ENCODE measurements around the gene TRIM24. TPM values are rescaled to one million over a fixed set of nuclear protein-coding genes. Genes with fewer than 3 reads are reported as not detected.

The TRIM24 gene
- total and polyA plus RNA-seq, 4 donors: 7.0 to 33.0 (median 17.4) TPM

GRCh38 chr7:138513344-138513871 is 53.3 kb downstream of the TRIM24 start:
- no peak for ATAC-seq (ENCODE audit: insufficient read depth, low FRiP score)
- Histone ChIP-seq H3K4me1 (ENCODE audit: control insufficient read depth in 5 of 5, insufficient read depth in 5 of 5, low read length in 5 of 5) (peaks cover 0 to 6% (median 0%) of the 10 kb centered on the region in 5 donors), H3K4me3 (no peak overlapping the region), H3K9ac (ENCODE audit: insufficient read depth in 1 of 2, low read length in 2 of 2) (no peak overlapping the region), H3K36me3 (ENCODE audit: control insufficient read depth in 4 of 4, insufficient read depth in 4 of 4, low read length in 4 of 4) (peaks cover 2 to 15% (median 7%) of the 10 kb centered on the region in 4 donors), H3K27ac (ENCODE audit: low read depth in 1 of 2, low read length in 1 of 2) (no peak overlapping the region), H3K9me3 (ENCODE audit: control insufficient read depth in 4 of 4, insufficient read depth in 3 of 4, low read length in 3 of 4) (peaks cover 0 to 3% (median under 1%) of the 10 kb centered on the region in 4 donors), H3K27me3 (ENCODE audit: control insufficient read depth in 3 of 3, insufficient read depth in 3 of 3, low read length in 2 of 3) (no peaks in the 10 kb centered on the region)
- DNase-seq: no peak
- TF ChIP-seq CTCF (IDR thresholded peaks at IDR 0.05; ENCODE audit: control extremely low read depth, extremely low read depth): no peak
- 94% methylated on average over 4 of the region's 4 CpGs for WGBS, 2 donors

- H3K9me3 ChIP-seq (ENCODE audit: control insufficient read depth in 4 of 4, insufficient read depth in 3 of 4, low read length in 3 of 4): peaks cover 0 to 3% (median under 1%) of the 10 kb centered on the region in 4 donors
Observed at GRCh38 chr7:138514044-138514443, 54.0 kb downstream of the TRIM24 start.

GRCh38 chr7:138515001-138515528 is 55.0 kb downstream of the TRIM24 start:
- H3K36me3 ChIP-seq (ENCODE audit: control insufficient read depth in 4 of 4, insufficient read depth in 4 of 4, low read length in 4 of 4): peaks cover 8 to 19% (median 14%) of the 10 kb centered on the region in 4 donors
- no peak for TF ChIP-seq CTCF (IDR thresholded peaks at IDR 0.05; ENCODE audit: control extremely low read depth, extremely low read depth)
- WGBS, 2 donors: 62 to 76% methylated on average over 7 of the region's 7 CpGs

More at GRCh38 chr7:138514044-138514443, 54.0 kb downstream of the TRIM24 start:
- TF ChIP-seq CTCF (IDR thresholded peaks at IDR 0.05; ENCODE audit: control extremely low read depth, extremely low read depth): no peak
- Histone ChIP-seq H3K36me3 (ENCODE audit: control insufficient read depth in 4 of 4, insufficient read depth in 4 of 4, low read length in 4 of 4) (peaks cover 3 to 15% (median 7%) of the 10 kb centered on the region in 4 donors), H3K27me3 (ENCODE audit: control insufficient read depth in 3 of 3, insufficient read depth in 3 of 3, low read length in 2 of 3) (no peaks in the 10 kb centered on the region), H3K27ac (ENCODE audit: low read depth in 1 of 2, low read length in 1 of 2) (no peak overlapping the region), H3K9ac (ENCODE audit: insufficient read depth in 1 of 2, low read length in 2 of 2) (no peak overlapping the region), H3K4me1 (ENCODE audit: control insufficient read depth in 5 of 5, insufficient read depth in 5 of 5, low read length in 5 of 5) (peaks cover 0 to 6% (median 0%) of the 10 kb centered on the region in 5 donors), H3K4me3 (no peak overlapping the region)
- ATAC-seq (ENCODE audit: insufficient read depth, low FRiP score) (no peak), DNase-seq (no peak)
- WGBS, 2 donors: 55 to 57% methylated on average over 1 of the region's 1 CpG

More at GRCh38 chr7:138515001-138515528, 55.0 kb downstream of the TRIM24 start:
- Histone ChIP-seq H3K4me3 (no peak overlapping the region), H3K4me1 (ENCODE audit: control insufficient read depth in 5 of 5, insufficient read depth in 5 of 5, low read length in 5 of 5) (peaks cover 0 to 4% (median 0%) of the 10 kb centered on the region in 5 donors), H3K9ac (ENCODE audit: insufficient read depth in 1 of 2, low read length in 2 of 2) (no peak overlapping the region), H3K27ac (ENCODE audit: low read depth in 1 of 2, low read length in 1 of 2) (no peak overlapping the region), H3K27me3 (ENCODE audit: control insufficient read depth in 3 of 3, insufficient read depth in 3 of 3, low read length in 2 of 3) (no peaks in the 10 kb centered on the region), H3K9me3 (ENCODE audit: control insufficient read depth in 4 of 4, insufficient read depth in 3 of 4, low read length in 3 of 4) (peaks cover 0 to 3% (median under 1%) of the 10 kb centered on the region in 4 donors)
- DNase-seq: no peak
- ATAC-seq (ENCODE audit: insufficient read depth, low FRiP score): no peak
